ENCODE measurements around the gene RELCH. TPM values are rescaled to one million over a fixed set of nuclear protein-coding genes. Genes with fewer than 3 reads are reported as not detected.

RELCH gene
- 10 to 100 TPM; 18.4 to 21.7 TPM for total RNA-seq

- no peak for TF ChIP-seq CTCF (IDR thresholded peaks at IDR 0.05)
- Mint-ChIP-seq H3K9me3 (no peaks in the 10 kb centered on the region), H3K36me3 (ENCODE audit: low read depth) (peaks cover 19% of the 10 kb centered on the region), H3K4me3 (peak within 1 kb of the TSS; percentile 99), H3K27ac (peak within 1 kb of the TSS; percentile 96), H3K4me1 (ENCODE audit: low read depth) (peaks cover 48% of the 10 kb centered on the region), H3K27me3 (no peaks in the 10 kb centered on the region)
- DNase-seq (peak; percentile 97), ATAC-seq (peak; percentile 94)
- ChIA-PET CTCF (interaction anchor here (1.0 to 8.0 kb wide), 6 partner anchors 10 to 238 kb away, joined by 3 to 125 read pairs (median 4); no protein-coding TSS in a partner anchor), POLR2A (interaction anchor here (0.8 to 2.5 kb wide), 8 partner anchors 11 to 338 kb away, joined by 3 to 13 read pairs (median 3); no protein-coding TSS in a partner anchor)
- intact Hi-C loops (cut with micrococcal nuclease): loop anchor here (2.0 kb wide), 2 partner anchors 62 to 234 kb away; no protein-coding TSS in a partner anchor
These were observed at the start of gene RELCH, which contains the start of gene PIGN for GRCh38 chr18:62186774-62187542. Gene RELCH (plus strand): TSS chr18:62187255. CDS start chr18:62187506, 251 bp downstream. Gene PIGN (minus strand): TSS chr18:62187056. CDS start chr18:62161353, 25,703 bp downstream.

DNA sequence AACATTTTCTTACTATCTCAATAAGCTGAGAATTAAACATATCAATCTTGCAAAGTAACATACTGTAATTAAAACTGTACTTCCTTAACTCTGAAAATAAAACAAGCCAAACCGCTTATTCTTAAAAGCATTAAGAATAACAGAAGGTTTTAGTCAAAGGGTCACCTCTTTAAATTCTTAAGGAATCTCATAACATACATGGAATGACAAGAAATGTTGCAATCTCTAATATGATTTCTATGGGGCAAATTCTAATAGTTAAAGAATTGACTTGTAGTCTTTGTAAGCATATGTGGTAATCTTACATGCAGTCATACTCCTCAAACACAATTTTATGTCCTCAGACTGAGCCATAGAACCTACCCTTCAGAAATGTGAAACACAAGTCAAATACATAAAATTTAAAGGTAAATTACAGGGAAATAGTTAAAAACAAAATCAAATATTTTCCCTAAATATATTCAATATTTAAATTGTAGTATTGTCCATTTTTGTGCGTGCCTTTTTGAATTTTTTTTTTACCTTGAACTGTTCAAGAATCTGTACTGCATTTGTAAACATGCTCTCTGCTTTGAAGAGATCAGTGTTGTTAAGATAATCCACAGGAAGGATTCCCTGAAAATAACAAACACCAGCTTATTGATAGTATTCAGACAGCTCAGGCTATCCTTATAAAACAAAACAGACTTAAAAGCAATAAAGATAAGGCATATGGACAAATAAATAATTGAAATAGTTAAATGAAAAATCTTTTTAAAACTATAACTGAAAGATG lies 48.4 kb upstream of the RELCH start:
- ATAC-seq: no peak
- H3K27ac Mint-ChIP-seq: no peak overlapping the region
- CTCF ChIA-PET: interaction anchor here (1.0 to 3.2 kb wide), 2 partner anchors 8 to 110 kb away, joined by 4 to 15 read pairs; no protein-coding TSS in a partner anchor

GRCh38 chr18:62140259-62140658 lies 46.8 kb upstream of the RELCH start:
- DNase-seq (no peak), ATAC-seq (no peak)
- POLR2A ChIA-PET: no interaction called here
- Mint-ChIP-seq H3K9me3 (no peaks in the 10 kb centered on the region), H3K4me1 (ENCODE audit: low read depth) (no peaks in the 10 kb centered on the region), H3K27me3 (no peaks in the 10 kb centered on the region), H3K36me3 (ENCODE audit: low read depth) (peaks cover 7% of the 10 kb centered on the region), H3K4me3 (no peak overlapping the region), H3K27ac (no peak overlapping the region)
- TF ChIP-seq CTCF (IDR thresholded peaks at IDR 0.05): no peak
- CTCF ChIA-PET: interaction anchor here (3.2 kb wide), 1 partner anchor 9 kb away, joined by 15 read pairs; no protein-coding TSS in a partner anchor
- intact Hi-C loops (cut with micrococcal nuclease): no loop called here

More for the DNA sequence above, 48.4 kb upstream of the RELCH start:
- Mint-ChIP-seq H3K4me3 (no peak overlapping the region), H3K4me1 (ENCODE audit: low read depth) (no peaks in the 10 kb centered on the region), H3K27me3 (no peaks in the 10 kb centered on the region), H3K36me3 (ENCODE audit: low read depth) (peaks cover 5% of the 10 kb centered on the region), H3K9me3 (no peaks in the 10 kb centered on the region)
- DNase-seq: no peak
- POLR2A ChIA-PET: interaction anchor here (0.6 kb wide), 1 partner anchor 123 kb away, joined by 3 read pairs; no protein-coding TSS in a partner anchor
- no peak for TF ChIP-seq CTCF (IDR thresholded peaks at IDR 0.05)
- intact Hi-C loops (cut with micrococcal nuclease): loop anchor here (10.0 kb wide), 1 partner anchor 244 kb away; the partner anchor contains the start of gene RNF152

DNA sequence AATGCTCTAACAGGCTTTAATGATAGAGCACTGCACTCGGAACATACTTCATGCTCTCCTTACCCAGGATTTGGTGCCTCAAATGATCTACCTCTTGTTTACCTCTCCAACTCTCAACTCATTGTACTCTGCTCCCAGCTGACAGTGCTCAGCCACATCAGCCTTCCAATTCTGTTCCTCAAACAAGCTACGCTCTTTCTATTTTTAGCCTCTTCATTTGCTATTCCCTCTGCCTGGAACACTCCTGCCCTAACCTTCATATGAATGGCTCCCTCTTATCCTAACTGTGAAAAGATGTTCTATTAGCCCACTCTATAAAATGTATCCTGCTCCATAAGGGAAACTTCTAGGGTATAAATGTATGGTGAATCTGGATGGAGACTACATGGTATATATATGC lies 42.7 kb upstream of the RELCH start:
- ATAC-seq (no peak), DNase-seq (no peak)
- ChIA-PET CTCF (interaction anchor here (1.5 to 2.8 kb wide), 3 partner anchors 11 to 563 kb away, joined by 5 to 11 read pairs (median 6); no protein-coding TSS in a partner anchor), POLR2A (interaction anchor here (1.1 kb wide), 1 partner anchor 135 kb away, joined by 3 read pairs; no protein-coding TSS in a partner anchor)
- no peaks in the 10 kb centered on the region for H3K9me3 Mint-ChIP-seq
- peaks cover 4% of the 10 kb centered on the region for H3K36me3 Mint-ChIP-seq (ENCODE audit: low read depth)
- intact Hi-C loops (cut with micrococcal nuclease): no loop called here
- H3K4me3 Mint-ChIP-seq: no peak overlapping the region
- no peaks in the 10 kb centered on the region for H3K27me3 Mint-ChIP-seq
- no peaks in the 10 kb centered on the region for H3K4me1 Mint-ChIP-seq (ENCODE audit: low read depth)
- TF ChIP-seq CTCF (IDR thresholded peaks at IDR 0.05): no peak
- no peak overlapping the region for H3K27ac Mint-ChIP-seq

Data from activated CD8-positive, alpha-beta T cell treated with anti-CD3 and anti-CD28 coated beads for 36 hours (primary cell).